SKM-1 treated with dmso at 0.1 percent for 144 hours (cell line): ENCODE results near the gene MRPL34.
A peak's percentile ranks its signal among the peaks of the same experiment; 100 is the strongest.

Source experiments
- DNase-seq: peaks from one replicate; lab custom pipeline; 2025; ENCODE audit not compliant: unreplicated experiment; lab: John Stamatoyannopoulos, UW

Gene MRPL34

DNA sequence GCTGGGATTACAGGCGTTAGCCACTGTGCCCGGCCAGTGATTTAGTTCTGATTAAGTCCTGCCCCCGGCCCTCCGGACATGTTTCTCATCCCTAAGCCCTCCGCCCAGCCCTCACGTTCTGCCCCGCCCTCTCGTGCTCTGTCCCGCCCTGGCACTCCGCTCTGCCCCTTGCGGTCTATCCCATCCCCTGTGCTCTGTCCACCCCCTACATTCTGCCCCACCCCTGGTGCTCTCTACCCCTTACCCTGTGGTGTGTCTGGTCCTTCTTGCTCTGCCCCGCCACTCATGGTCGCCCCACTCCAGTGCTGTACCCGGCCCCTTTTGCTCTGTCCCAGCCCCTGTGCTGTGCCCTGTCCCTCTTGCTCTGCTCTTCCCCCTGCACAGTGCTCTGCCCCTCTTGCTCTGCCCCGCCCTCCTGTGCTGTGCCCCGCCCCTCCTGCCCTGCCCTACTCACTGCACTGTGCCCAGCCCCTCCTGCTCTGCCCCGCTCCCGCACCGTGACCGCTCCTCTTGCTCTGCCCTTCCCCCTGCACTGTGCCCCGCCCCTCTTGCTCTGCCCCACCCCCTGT lies 34.7 kb downstream of the MRPL34 start:
- no peak for DNase-seq

DNA sequence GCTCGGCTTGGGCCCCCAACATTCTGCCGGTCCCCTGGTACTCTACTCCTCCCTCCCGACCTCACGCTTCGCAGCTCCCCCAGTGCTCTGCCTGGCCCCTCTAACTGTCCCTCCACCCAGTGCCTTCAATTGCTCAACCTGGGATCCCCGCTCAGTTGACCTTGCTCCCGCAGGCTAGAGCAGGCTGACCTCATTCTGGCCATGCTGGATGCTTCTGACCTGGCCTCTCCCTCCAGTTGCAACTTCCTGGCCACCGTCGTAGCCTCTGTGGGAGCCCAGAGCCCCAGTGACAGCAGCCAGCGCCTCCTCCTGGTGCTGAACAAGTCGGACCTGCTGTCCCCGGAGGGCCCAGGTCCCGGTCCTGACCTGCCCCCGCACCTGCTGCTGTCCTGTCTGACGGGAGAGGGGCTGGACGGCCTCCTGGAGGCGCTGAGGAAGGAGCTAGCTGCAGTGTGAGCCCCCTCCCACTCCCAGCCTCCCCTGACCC lies 35.2 kb downstream of the MRPL34 start:
- DNase-seq = no peak

DNA sequence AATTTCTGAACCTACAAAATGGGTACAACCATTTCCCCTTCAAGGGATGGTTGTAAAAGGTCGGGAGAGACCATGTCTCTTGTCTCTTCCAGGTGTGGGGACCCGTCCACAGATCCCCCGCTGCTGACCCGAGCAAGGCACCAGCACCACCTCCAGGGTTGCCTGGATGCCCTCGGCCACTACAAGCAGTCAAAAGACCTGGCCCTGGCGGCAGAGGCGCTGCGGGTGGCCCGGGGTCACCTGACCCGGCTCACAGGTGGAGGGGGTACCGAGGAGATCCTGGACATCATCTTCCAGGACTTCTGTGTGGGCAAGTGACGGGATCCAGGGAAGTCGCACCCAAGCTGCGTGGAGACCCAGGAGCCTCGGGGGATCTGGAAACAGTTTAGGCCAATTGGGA lies 35.7 kb downstream of the MRPL34 start:
- no peak for DNase-seq

DNA sequence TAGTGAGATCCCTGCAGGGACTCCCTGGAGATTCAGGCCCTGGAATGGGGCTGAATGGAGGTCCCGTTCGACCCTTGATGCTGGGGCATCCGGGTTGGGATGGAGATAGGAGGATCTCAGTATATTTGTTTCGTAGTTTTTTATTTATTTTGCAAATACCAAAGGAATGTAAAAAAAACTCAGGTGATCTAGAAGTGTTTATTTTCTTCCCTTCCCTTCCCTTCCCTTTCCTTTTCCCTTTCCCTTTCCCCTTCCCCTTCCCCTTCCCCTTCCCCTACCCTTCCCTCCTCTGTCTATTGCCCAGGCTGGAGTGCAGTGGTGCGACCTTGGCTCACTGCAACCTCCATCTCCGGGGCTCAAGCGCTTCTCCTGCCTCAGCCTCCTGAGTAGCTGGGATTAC lies 36.2 kb downstream of the MRPL34 start:
- no peak for DNase-seq

DNA sequence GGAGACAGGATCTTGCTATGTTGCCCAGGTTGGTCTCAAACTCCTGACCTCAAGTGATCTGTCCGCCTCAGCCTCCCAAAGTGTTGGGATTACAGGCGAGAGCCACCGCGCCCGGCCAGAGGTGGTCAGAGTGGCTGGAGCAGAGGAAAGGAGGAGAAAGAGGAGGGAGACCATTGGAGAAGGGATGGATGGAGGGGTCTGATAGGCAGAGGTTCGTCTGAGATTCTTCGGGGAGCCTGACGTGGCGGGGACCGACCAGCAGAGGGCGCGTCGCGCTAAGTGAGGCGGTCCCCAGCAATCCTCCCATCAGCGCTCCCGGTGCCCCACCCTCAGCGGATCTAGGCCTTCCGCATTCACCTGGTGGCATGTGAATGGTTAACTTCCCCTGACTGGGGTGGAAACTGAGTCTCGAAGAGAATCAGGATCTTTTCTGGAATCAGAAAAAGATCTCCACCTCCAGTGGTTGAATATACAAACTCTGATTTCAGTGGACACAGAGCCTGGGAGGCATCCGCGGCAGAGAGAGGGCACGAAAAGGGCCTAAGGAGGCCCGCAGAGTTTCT lies 40.5 kb downstream of the MRPL34 start:
- DNase-seq = peak; percentile 60

DNA sequence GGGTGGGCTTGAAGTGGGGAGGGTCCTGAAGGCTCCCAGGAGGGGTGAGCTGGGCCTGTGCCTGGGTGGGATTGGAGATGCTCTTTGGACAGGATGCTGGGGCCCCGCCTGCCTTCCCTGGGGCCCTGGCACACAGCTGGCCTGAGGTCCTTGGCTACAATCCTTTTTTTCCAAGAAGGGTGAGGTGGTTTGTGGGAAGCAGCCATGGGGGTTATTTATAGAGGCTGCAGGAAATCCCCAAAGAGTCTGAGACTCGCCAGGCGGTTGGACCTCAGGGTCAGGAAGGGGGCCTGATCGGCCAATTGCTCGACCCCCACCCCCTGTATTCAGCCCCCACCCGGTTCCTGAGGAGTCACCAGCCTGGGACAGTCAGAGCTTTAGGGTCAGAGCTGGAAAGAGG lies 41.7 kb downstream of the MRPL34 start:
- no peak for DNase-seq

DNA sequence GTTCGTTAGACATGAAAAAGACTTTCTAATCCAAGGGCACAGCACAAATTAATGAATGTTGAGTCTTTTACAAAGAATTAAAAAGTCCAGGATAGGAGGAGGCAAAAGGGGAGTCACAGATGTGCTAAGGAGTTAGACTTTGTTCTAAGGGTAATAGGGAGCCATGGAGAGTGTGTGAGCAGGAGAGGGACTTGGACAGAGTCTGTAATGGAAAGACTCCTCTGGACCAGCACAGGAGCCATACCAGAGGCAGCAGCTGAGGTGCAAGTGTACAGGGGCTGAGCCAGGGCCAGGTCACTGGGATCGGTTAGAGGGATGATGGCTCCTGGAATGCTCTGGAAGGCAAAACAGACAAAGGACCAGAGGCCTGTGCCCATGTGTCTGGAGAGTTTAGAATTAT lies 42.2 kb downstream of the MRPL34 start:
- no peak for DNase-seq

DNA sequence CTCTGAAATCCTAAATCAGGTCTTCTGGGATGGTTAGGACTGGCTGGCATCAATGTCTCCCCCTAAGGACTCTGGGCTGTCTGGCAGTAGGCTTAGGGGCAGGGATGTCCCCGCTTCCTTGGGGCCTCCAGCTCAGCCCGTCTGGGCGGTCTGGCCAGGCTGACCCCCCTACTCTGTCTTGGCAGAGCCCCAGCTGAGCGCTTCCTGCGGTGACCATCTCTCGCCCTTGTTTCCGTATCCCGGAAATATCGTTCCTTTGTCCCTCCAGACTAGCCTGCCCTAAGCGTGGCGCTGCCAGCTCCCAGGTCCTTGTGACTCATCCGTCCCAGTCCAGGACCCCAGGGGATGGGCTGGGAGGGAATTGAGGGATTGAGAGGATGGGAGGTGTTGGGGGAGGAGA lies 43.0 kb downstream of the MRPL34 start:
- DNase-seq = no peak

DNA sequence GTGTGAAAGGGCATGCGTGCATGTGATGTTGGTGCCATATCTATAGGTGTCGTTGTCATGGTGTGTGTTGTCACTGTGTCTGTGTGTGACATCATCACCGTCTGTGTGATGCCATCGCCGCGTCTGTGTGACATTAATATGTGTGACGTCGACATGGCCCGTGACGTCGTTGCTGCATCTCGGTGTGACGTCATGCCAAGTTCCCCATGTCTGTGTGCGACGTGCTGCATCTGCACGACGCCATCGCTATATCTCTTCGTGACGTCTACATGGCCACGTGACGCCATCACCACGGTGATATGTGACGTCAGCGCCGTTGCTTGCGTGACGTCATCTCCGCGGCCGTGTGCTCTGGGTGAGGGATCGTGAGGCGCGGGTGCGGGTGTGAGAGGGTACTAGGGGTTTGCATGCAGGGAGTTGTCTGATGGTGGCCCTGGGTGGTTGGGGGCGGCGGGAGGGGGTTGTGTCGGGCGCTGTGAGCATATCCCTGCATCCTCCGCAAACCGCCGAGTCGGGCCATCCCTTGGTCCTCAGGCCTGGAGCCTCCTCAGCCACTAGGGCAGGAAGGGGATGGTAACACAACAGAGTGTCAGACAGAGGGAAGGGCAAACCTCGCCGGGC lies 46.3 kb downstream of the MRPL34 start:
- no peak for DNase-seq

DNA sequence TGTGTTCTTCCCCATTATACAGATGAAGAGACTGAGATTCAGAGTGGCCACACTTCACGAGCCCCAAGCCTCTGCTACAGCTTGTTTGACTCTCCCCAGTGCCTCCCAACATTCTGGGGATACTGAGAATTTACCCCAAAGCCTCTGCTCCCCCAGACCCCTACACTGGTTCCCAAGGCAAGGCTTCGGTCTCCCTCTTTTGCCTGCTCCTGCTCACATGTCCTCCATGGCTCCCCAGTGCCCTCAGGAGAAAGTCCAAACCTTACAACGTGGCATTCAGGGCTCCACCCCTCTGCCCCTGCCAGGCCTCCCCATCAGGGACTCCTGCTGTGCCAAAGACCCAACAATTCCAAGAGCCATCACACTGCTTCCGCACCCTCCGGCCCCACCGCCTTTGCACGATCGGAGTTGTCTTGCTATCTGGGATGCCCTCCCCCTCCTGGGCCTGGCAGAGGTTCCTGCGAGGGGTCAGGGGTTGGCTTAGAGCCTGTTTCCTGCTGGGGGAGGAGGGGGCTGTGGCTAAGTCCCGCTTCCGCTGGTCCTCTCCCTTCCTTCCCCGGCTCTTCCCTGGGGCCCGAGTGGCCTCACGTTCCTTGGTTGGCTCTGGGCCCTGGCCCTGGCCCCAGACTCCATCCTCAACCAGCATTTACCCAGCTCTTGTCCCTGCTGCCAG lies 47.1 kb downstream of the MRPL34 start:
- no peak for DNase-seq

DNA sequence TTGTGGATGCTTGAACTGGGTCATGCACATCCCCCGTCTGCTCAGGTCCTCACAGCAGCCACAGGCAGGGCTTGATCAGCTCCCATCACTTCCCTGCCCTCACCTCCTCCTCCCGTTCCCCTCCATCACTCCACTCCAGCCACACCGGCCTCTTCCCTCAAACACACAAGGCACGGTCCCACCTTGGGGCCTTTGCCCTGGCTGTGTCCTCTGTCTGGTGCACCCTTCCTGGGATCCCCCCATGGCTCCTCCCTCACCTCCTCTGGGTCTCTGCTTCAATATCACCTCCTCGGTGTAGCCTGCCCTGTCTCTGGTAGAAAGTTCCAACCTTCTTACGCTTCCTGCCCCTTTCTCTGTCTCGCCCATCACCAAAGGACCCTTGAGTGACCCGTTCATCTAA lies 47.7 kb downstream of the MRPL34 start:
- no peak for DNase-seq
